Measurements from ENCODE around the gene PANX3. TPM values are rescaled to one million over a fixed set of nuclear protein-coding genes. Genes with fewer than 3 reads are reported as not detected.

Gene PANX3
- total RNA-seq, 1 experiment from 2014 or later: not detected

DNA sequence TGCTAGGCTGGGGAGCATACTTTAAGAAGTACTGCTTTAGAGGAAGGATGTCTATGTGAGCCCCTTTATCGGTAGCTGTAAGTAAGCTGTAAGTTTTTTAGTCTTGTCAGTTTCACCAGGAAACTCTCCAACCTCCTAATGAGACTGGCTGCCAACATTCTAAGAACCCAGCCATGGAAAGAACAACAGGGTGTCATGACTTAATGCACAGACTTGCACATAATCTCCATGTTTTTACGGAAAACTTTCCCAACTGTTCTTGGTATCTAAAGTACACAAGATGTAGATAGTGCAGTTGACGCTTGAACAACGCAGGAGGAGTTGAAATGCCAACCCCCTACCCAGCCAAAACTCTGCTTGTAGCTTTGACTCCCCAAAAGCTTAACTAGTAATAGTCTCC lies 32.5 kb upstream of the PANX3 start:
- no peak overlapping the region for H3K23ac ChIP-seq (ENCODE audit: insufficient read length, low read depth, low read length)
- no peak for DNase-seq
- no peak overlapping the region for H3K4me2 ChIP-seq (ENCODE audit: insufficient read depth, insufficient read length, low read length)
- H3K79me2 ChIP-seq (ENCODE audit: insufficient read depth, low read length): no peaks in the 10 kb centered on the region
- H3K79me1 ChIP-seq (ENCODE audit: insufficient read depth, low read depth, low read length, poor library complexity, severe bottlenecking): no peaks in the 10 kb centered on the region
- no peak overlapping the region for H2BK15ac ChIP-seq (ENCODE audit: low read depth, low read length)
- no peak overlapping the region for H3K9ac ChIP-seq (ENCODE audit: extremely low read depth, insufficient read length, low read length)
- no peak overlapping the region for H3K18ac ChIP-seq (ENCODE audit: insufficient read length, low read depth, low read length)
- H2BK5ac ChIP-seq (ENCODE audit: insufficient read length, low read length): no peak overlapping the region
- H4K91ac ChIP-seq (ENCODE audit: insufficient read length, low read depth, low read length): no peak overlapping the region
- no peak overlapping the region for H3K4me3 Mint-ChIP-seq
- WGBS (ENCODE audit: extremely low coverage, insufficient read length, low lambda C conversion rate): no CpG with 5 or more reads among the region's 4 CpGs
- no peak overlapping the region for H3T11ph ChIP-seq (ENCODE audit: low read length)
- H2AFZ ChIP-seq (ENCODE audit: low read length): no peak overlapping the region
- no peaks in the 10 kb centered on the region for H3K4me1 Mint-ChIP-seq
- no peaks in the 10 kb centered on the region for H3K27me3 ChIP-seq (ENCODE audit: insufficient read depth, low read length)
- H4K20me1 ChIP-seq (ENCODE audit: control insufficient read depth, insufficient read depth, insufficient read length): no peaks in the 10 kb centered on the region
- no peak overlapping the region for H4K5ac ChIP-seq (ENCODE audit: insufficient read length, low read depth, low read length)
- no peaks in the 10 kb centered on the region for H3K23me2 ChIP-seq (ENCODE audit: insufficient read length, low read depth, low read length, poor library complexity, severe bottlenecking)
- H3K9me3 ChIP-seq (ENCODE audit: control insufficient read depth, low read depth, low read length): no peaks in the 10 kb centered on the region
- H3K56ac ChIP-seq (ENCODE audit: insufficient read length, low read depth, low read length): no peak overlapping the region
- TF ChIP-seq, protein P1, sequence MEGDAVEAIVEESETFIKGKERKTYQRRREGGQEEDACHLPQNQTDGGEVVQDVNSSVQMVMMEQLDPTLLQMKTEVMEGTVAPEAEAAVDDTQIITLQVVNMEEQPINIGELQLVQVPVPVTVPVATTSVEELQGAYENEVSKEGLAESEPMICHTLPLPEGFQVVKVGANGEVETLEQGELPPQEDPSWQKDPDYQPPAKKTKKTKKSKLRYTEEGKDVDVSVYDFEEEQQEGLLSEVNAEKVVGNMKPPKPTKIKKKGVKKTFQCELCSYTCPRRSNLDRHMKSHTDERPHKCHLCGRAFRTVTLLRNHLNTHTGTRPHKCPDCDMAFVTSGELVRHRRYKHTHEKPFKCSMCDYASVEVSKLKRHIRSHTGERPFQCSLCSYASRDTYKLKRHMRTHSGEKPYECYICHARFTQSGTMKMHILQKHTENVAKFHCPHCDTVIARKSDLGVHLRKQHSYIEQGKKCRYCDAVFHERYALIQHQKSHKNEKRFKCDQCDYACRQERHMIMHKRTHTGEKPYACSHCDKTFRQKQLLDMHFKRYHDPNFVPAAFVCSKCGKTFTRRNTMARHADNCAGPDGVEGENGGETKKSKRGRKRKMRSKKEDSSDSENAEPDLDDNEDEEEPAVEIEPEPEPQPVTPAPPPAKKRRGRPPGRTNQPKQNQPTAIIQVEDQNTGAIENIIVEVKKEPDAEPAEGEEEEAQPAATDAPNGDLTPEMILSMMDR (conservative IDR thresholded peaks at IDR 0.05): no peak
- H3K4ac ChIP-seq (ENCODE audit: low read depth, low read length): no peak overlapping the region
- no peak overlapping the region for H3K14ac ChIP-seq (ENCODE audit: insufficient read depth, low read length)
- no peak overlapping the region for H2AK5ac ChIP-seq (ENCODE audit: insufficient read length, low read length)
- H2BK120ac ChIP-seq (ENCODE audit: low read depth, low read length, poor library complexity, severe bottlenecking): no peak overlapping the region
- no peak overlapping the region for H4K8ac ChIP-seq (replicated peaks; ENCODE audit: insufficient read length, low read depth, low read length)
- H2BK12ac ChIP-seq (ENCODE audit: insufficient read length, low read depth, low read length): no peak overlapping the region
- H3K36me3 Mint-ChIP-seq (ENCODE audit: insufficient read depth in 1 of 3, low read depth in 3 of 3): no peaks in the 10 kb centered on the region
- no peaks in the 10 kb centered on the region for H3K27me3 Mint-ChIP-seq (ENCODE audit: low read depth)
- H3K27ac ChIP-seq (ENCODE audit: insufficient read length, low read depth, low read length): no peak overlapping the region
- H3K9me3 Mint-ChIP-seq: no peaks in the 10 kb centered on the region; a peak in 1 of 5 replicates
- no peaks in the 10 kb centered on the region for H3K4me1 ChIP-seq (ENCODE audit: insufficient read depth, low read length)
- H2BK20ac ChIP-seq (ENCODE audit: low read depth, low read length, poor library complexity, severe bottlenecking): no peak overlapping the region
- no peak overlapping the region for H3K27ac Mint-ChIP-seq
